Left lobe of liver (tissue), 2 donors: ENCODE data around the gene LHFPL6. TPM values are rescaled to one million over a fixed set of nuclear protein-coding genes. Genes with fewer than 3 reads are reported as not detected.

ENCODE experiments used
- ATAC-seq: fragments of 200-7000 bp; cut with Tn5 transposase; one replicate; pipeline ENCODE4 v1.9.1; 2020; ENCODE audit warnings: mild to moderate bottlenecking, moderate library complexity
- DNase-seq: peaks from one replicate; pipeline ENCODE4 v3.0.0-alpha.2; 2020; ENCODE audit warnings: low spot score
- total RNA-seq: library from RNA; stranded (reverse); gene quantifications from one replicate; pipeline ENCODE4 v1.2.1, GENCODE V29; 2021
- donor health status: DM: no; HTN: no; CAD: no; lungs with moderate emphysema.
- donor health status: DM: no; HTN: yes; CAD: no.

Gene LHFPL6
- total RNA-seq, 1 donor from 2014 or later = 2.8 TPM

DNA sequence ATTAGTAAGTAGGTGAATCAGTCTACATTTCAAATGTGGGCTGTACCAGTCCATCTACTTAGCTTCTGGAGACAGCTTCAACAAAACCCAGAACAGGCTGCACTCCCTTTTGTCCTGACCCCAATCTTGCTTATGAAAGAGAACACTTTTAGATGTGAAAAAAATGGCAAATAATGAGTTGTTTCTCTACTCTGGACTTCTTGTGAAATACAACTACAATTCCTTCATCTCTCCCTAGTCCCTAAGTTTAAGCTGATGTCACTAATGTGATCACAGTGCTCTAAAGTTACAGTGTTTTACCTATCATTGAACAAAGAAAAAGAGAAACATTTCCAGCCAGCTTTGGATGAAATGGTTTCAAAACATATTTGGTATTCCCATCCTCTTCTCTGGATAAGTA lies 183.9 kb downstream of the LHFPL6 start:
- no peak for ATAC-seq
- DNase-seq = no peak

DNA sequence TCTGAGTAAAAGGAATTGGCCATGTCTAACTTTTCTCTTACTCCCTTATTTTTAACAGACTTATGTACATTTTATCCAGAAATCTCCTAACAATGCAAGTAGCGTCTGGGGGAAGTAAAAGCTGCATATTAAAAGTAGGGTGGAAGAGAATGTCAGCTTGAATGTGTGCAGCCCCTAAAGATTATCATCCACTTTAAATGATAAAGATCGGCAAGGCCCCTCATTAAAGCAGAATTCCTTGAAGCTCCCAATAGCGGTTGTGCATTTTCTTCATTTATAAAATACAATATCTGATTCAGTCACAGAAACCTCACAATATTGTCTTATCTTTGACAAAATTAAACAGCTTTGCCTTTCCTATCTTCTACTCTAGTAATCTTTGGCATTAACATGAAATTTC lies 184.6 kb downstream of the LHFPL6 start:
- no peak for DNase-seq
- ATAC-seq = no peak

- DNase-seq = no peak
- ATAC-seq = no peak
These were observed 185.3 kb downstream of the LHFPL6 start for GRCh38 chr13:39417643-39418042.

DNA sequence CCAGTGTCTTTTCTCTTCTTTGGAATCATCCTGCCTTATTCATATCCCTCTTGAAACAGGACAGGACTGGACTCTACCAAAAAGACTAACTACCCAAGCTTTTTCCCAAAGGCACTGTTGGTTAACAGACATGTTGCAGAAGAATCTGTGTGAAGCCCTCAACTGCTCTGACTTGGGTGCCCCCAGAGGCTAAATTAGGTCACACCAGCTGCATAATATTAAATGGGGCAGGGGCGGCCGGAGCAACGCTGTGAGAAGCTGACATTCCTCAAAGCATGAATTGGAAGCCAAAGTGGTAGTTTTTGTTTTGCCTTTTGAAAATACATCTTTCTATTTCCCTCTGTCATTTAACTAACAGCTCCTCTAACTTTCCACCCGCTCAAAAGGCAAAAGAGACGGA lies 185.9 kb downstream of the LHFPL6 start:
- no peak for ATAC-seq
- no peak for DNase-seq

DNA sequence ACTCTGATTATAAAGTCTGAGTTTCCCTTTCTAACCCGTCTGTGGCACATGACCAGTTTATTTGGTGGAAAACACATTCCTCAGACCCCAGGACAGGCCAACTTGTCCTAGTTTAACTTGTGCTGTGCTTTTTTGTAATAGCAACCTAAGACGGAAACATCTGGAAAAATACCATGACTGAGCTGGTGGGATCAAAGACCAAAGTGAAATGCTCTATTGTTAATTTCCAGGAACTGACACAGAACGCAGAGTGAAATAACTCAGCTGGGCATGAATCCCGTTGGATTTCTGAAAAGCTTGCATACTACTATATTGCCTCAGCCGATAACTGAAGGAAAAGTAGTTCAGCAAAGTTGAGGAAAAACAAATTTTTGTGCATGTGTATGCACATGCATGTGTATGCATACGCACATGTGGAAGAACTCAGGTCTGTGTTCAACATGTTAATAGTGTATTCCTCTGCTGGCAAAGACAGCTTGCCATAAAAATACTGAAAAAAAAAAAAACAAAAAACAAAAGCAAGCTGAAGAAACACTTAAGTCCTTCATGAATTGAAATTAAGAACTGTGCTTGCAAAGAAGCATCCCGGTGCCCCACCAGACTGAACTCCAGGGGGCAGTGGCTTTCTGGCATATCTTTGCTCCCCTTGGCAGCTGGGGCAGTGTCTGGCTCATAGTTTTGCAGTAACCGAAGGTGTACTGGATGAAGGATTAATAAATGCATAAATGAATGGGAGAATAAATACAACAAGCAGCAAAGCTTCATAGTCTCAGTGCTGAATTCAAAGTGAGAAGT lies 187.8 kb downstream of the LHFPL6 start:
- DNase-seq = no peak
- ATAC-seq = no peak

GRCh38 chr13:39414339-39414738 lies 188.7 kb downstream of the LHFPL6 start:
- ATAC-seq = no peak
- no peak for DNase-seq

- no peak for ATAC-seq
- no peak for DNase-seq
These were observed 191.5 kb downstream of the LHFPL6 start for GRCh38 chr13:39411511-39411910.

- DNase-seq (no peak), ATAC-seq (no peak)
These were observed 192.0 kb downstream of the LHFPL6 start for GRCh38 chr13:39410964-39411363.

DNA sequence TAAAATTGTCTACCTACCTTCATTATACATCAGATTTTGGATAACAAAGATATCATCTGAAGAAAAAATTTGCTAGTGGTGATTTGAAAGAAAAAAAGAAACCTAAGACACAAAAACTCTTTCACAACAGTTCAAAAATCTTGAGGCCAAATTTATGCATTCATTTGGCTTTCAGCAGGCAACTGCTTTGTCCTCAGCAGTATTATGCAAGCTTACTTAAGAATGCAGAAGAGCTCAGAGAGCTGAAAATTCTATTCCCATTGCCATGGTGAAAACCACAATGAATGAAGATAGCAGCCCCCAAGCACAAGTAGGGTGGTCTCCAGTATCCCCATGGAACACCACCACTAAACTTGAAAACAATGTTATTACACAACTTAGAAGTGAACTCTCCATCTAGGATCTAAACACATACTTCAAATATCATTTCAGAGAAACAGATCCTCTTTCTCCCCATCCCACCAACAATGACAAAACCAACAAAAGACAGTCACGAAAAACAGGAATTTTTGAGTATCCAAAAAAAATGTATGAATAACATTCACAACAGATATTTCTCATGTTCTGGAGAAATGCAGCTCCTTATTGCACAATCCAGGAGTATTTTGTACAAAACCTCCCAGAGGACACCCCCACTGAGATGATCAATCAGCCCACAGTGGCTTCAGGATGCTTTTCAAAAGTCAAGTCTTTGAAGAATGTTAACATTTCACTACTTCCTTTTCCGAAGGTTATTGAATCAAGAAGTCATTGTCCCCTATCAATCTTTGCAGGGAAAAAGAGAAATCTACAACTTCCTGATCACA lies 192.7 kb downstream of the LHFPL6 start:
- no peak for DNase-seq
- ATAC-seq = no peak

GRCh38 chr13:39408512-39408911 lies 194.5 kb downstream of the LHFPL6 start:
- DNase-seq (no peak), ATAC-seq (no peak)

GRCh38 chr13:39407786-39408185 lies 195.2 kb downstream of the LHFPL6 start:
- ATAC-seq = no peak

GRCh38 chr13:39407138-39407537 lies 195.9 kb downstream of the LHFPL6 start:
- DNase-seq (no peak), ATAC-seq (no peak)

More at GRCh38 chr13:39407786-39408185, 195.2 kb downstream of the LHFPL6 start:
- no peak for DNase-seq

- no peak for DNase-seq
- ATAC-seq = no peak
These were observed 196.3 kb downstream of the LHFPL6 start for GRCh38 chr13:39406688-39407087.

- ATAC-seq (no peak), DNase-seq (no peak)
These were observed 197.3 kb downstream of the LHFPL6 start for GRCh38 chr13:39405596-39406205.

- ATAC-seq (no peak), DNase-seq (no peak)
These were observed 197.9 kb downstream of the LHFPL6 start for GRCh38 chr13:39405107-39405506.

DNA sequence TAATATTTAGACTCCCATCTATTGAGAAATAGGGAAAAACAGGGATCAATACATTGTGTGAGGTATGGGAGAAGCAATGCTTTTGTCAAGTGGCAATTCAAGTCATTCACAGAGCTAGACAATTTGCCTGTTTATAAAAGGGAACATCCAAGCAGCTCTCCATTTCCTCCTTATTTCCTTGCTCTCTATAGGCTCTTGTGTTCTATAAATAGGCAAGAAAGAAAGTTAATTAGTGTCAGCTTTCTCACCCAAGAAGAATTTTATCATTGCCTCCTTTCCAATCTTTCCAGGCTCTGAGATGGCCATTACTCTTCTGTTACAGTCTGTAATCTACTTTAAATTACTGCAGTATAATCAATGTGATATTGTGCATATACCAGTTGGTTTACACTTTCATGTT lies 199.9 kb downstream of the LHFPL6 start:
- DNase-seq (no peak), ATAC-seq (no peak)

DNA sequence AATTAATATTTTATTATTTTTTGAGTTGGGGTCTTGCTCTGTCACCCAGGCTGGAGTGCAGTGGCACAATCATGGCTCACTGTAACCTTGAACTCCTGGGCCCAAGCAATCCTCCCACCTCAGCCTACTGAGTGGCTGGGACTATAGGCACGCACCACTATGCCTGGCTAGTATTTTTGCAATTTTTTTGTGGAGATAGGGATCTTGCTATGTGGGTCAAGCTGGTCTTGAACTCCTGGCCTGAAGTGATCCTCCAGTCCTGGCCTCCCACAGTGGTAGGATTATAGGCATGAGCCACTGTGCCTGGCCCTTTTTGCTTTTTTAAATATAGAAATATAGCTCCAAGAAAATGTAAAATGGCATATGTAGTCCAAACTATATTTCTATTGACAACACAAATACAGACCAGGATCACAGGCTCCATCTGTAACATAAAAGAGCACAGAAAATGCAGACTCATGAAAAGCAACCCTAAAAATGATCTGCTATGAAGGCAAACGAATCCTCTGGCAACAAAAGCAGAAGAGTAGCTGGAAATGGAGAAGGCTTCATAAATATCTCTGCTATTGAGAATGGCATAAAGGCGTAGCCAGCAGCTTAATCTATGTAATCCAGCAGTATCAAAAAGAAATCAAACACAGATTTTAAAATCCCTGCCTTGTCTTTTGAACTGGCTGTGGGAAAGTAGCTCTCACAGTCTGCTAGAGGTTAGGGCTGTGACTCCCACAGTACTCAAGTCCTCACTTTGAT lies 200.6 kb downstream of the LHFPL6 start:
- ATAC-seq = no peak
- DNase-seq = no peak

GRCh38 chr13:39401756-39402155 lies 201.2 kb downstream of the LHFPL6 start:
- ATAC-seq (no peak), DNase-seq (no peak)

DNA sequence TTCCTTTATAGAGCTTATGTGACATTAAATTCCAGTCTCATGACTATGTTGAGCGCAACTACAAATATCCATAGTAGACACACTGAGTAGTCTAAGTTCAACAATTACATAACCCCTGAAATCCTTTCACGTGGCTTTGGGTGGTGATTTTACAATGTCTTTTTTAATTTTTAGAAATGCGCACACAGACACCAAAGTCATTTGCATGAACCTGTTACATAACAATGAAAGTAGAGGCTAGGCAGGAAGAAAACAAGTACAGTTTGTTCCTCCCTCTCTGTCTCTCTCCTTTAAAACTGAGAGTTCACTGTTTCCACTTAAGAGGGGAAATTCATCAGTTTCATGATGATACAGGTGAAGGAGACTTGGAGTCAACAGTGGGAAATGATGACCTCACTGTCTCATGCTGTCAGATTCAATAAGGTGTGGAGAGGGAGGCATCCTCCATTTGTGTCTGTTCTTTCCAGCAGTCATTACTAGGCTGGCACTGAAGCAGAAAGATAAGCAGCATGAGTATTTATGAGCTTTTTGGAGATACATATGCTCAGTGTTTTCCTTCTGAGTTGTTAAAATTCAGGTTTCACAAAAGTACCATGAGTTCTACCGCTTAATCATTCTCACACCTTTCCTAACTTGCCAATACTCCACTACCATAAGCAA lies 201.8 kb downstream of the LHFPL6 start:
- DNase-seq (no peak), ATAC-seq (no peak)

DNA sequence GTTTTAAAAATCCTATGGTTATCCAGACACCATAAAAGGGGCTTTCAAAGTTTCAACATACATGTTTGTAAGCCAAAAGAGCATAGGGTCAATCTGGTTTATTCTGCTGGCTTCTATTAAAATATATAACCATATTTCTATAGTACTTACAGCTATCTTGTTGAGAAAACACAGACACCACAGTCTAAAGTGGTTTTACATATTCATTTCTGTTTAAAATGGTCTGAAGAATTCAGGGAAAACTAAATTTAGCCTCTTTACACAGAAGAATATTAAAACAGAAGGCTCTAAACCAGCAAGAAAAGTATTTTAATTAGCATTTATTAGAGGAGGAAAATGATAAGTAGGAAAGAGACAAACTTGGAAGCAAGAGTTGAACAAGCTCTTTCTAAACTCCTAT lies 203.9 kb downstream of the LHFPL6 start:
- ATAC-seq (no peak), DNase-seq (no peak)

- ATAC-seq = no peak
These were observed 205.1 kb downstream of the LHFPL6 start for GRCh38 chr13:39397896-39398265.

More at GRCh38 chr13:39397896-39398265, 205.1 kb downstream of the LHFPL6 start:
- DNase-seq = no peak
